Epithelial cell of proximal tubule (primary cell): ENCODE data around the gene RIMS4. TPM values are rescaled to one million over a fixed set of nuclear protein-coding genes. Genes with fewer than 3 reads are reported as not detected.
"Not testable (repeated sequence)": the region's sequence is repeated elsewhere in the genome, so short reads cannot be mapped to it uniquely, and the experiment has no call there.

ENCODE experiments used
- DNase-seq: peaks from one replicate; pipeline ENCODE4 v3.0.0-alpha.2; 2011; ENCODE audit warnings: low read depth
- H3K4me3 ChIP-seq: 2 replicates; pipeline ENCODE4 v1.5.1; 2011; ENCODE audit warnings: low read depth, mild to moderate bottlenecking, low read length
- CTCF ChIP-seq: conservative IDR thresholded peaks from 2 replicates; pipeline ENCODE4 v1.5.1; 2012; ENCODE audit warnings: low read depth, mild to moderate bottlenecking, low read length
- total RNA-seq: library from RNA; depleted of rRNA; stranded (reverse); fragments of >200 nt; gene quantifications from 2 replicates; pipeline ENCODE4 v1.2.3, GENCODE V29; 2015

The RIMS4 gene
- total RNA-seq, 1 donor from 2014 or later, result not detected

- H3K4me3 ChIP-seq, result no peak overlapping the region
- no peak for DNase-seq
- no peak for TF ChIP-seq CTCF
Measured at GRCh38 chr20:44768854-44769480, 41.4 kb downstream of the RIMS4 start.

GRCh38 chr20:44768256-44768655 lies 42.1 kb downstream of the RIMS4 start:
- no peak overlapping the region for H3K4me3 ChIP-seq
- TF ChIP-seq CTCF, result no peak
- DNase-seq, result no peak

GRCh38 chr20:44765701-44766347 lies 44.5 kb downstream of the RIMS4 start:
- DNase-seq, result no peak
- no peak for TF ChIP-seq CTCF
- no peak overlapping the region for H3K4me3 ChIP-seq

GRCh38 chr20:44765091-44765490 lies 45.3 kb downstream of the RIMS4 start:
- no peak for TF ChIP-seq CTCF
- DNase-seq, result no peak

GRCh38 chr20:44763798-44764197 lies 46.5 kb downstream of the RIMS4 start:
- H3K4me3 ChIP-seq, DNase-seq: not testable (repeated sequence)

More at GRCh38 chr20:44765091-44765490, 45.3 kb downstream of the RIMS4 start:
- no peak overlapping the region for H3K4me3 ChIP-seq

GRCh38 chr20:44762466-44763140 lies 47.7 kb downstream of the RIMS4 start:
- DNase-seq, result no peak
- TF ChIP-seq CTCF, result no peak
- no peak overlapping the region for H3K4me3 ChIP-seq

GRCh38 chr20:44761423-44761822 lies 48.9 kb downstream of the RIMS4 start:
- no peak for DNase-seq
- TF ChIP-seq CTCF, result no peak

More at GRCh38 chr20:44761423-44761822, 48.9 kb downstream of the RIMS4 start:
- H3K4me3 ChIP-seq, result no peak overlapping the region
